ENCODE data around the gene MEA1. TPM values are rescaled to one million over a fixed set of nuclear protein-coding genes. Genes with fewer than 3 reads are reported as not detected.

The MEA1 gene
- total RNA-seq, 6 experiments from 2014 or later = 114 to 132 (median 118) TPM

GRCh38 chr6:43029120-43029519 lies 15.4 kb upstream of the MEA1 start:
- H3K4me1 Mint-ChIP-seq (ENCODE audit: low read depth) = peaks cover 6% of the 10 kb centered on the region
- H3K27ac Mint-ChIP-seq = no peak overlapping the region
- no peak for DNase-seq
- no peak for TF ChIP-seq CTCF (IDR thresholded peaks at IDR 0.05)
- no peak overlapping the region for H3K4me3 Mint-ChIP-seq
- peaks cover 34% of the 10 kb centered on the region for H3K36me3 Mint-ChIP-seq (ENCODE audit: low read depth)
- 0 out of 2 replicates have a peak, but pooled peaks cover 2% of the 10 kb centered on the region for H3K27me3 Mint-ChIP-seq (ENCODE audit: insufficient read depth)
- H3K9me3 Mint-ChIP-seq = no peaks in the 10 kb centered on the region

DNA sequence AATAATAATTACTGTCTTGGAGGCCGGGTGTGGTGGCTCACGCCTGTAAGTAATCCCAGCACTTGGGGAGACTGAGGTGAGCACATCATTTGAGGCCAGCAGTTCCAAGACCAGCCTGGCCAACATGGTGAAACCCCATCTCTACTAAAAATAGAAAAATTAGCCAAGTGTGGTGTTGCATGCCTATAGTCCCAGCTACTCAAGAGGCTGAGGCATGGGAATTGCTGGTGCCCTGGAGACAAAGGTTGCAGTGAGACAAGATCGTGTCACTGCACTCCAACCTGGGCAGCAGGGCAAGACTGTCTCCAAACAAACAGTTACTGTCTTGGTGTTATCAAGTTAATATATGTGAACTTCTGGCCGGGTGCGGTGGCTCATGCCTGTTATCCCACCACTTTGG lies 12.6 kb upstream of the MEA1 start:
- Mint-ChIP-seq H3K9me3 (no peaks in the 10 kb centered on the region), H3K27ac (no peak overlapping the region), H3K4me3 (no peak overlapping the region), H3K27me3 (ENCODE audit: insufficient read depth) (no peaks in the 10 kb centered on the region; the same call in 1 of the 2 replicates), H3K4me1 (ENCODE audit: low read depth) (peaks cover 10% of the 10 kb centered on the region), H3K36me3 (ENCODE audit: low read depth) (peaks cover 27% of the 10 kb centered on the region)
- DNase-seq = no peak
- no peak for TF ChIP-seq CTCF (IDR thresholded peaks at IDR 0.05)

- no peak for TF ChIP-seq CTCF (IDR thresholded peaks at IDR 0.05)
- H3K4me1 Mint-ChIP-seq (ENCODE audit: low read depth) = peaks cover 22% of the 10 kb centered on the region
- DNase-seq = no peak
- no peaks in the 10 kb centered on the region; the same call in 1 of the 2 replicates for H3K27me3 Mint-ChIP-seq (ENCODE audit: insufficient read depth)
- H3K27ac Mint-ChIP-seq = peak overlapping the region; percentile 42
- peak overlapping the region; percentile 27 for H3K4me3 Mint-ChIP-seq
- peaks cover 27% of the 10 kb centered on the region for H3K36me3 Mint-ChIP-seq (ENCODE audit: low read depth)
- no peaks in the 10 kb centered on the region for H3K9me3 Mint-ChIP-seq
Measured at GRCh38 chr6:43024436-43024835, 10.7 kb upstream of the MEA1 start.

DNA sequence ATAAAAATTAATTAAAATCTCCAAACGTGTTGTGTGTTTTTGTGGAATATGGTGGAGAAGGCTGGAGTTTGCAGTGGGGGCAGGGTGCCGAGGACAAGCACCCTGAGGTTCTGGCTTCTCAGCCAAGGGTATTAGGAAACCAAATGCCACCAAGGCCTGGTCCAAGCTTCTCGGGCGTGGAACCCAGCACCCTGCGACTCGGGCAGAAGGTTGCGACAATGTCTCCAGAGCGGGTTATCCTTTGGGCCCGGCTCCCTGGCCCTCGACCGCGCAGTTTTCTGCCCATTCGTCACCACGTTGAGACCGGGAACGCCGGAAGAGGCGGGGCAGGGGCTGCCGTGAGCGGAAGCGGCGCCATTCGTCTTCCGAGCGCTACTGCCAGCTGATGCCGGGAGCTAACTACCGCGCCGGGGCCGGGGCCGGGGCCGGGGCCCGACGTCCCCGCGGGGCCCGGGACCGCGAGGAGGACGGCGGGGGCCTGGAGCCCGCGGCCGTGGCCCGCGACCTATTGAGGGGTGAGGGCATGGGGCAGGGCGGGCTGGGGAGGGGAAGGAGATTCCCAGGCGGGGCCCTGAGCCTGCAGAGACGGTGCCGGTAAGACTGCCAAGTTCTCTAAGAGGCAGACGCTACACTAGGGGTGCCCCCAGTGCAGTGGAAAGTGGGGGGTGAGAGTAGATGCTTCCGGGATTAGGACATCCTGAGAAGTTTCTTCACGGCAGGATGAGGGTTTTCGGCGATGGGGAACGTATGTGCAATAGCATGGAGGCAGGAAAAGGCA lies 7.7 kb upstream of the MEA1 start, which contains the start of gene RRP36:
Gene RRP36 (plus strand): TSS at position 354 of the 778 bp plus-strand sequence. CDS start 32 bp downstream, at position 386.
- Mint-ChIP-seq H3K27ac (peak within 1 kb of the TSS; percentile 94), H3K36me3 (ENCODE audit: low read depth) (peaks cover 30% of the 10 kb centered on the region)

GRCh38 chr6:43020847-43021246 lies 7.1 kb upstream of the MEA1 start:
- Mint-ChIP-seq H3K36me3 (ENCODE audit: low read depth) (peaks cover 29% of the 10 kb centered on the region), H3K27me3 (ENCODE audit: insufficient read depth) (no peaks in the 10 kb centered on the region; the same call in none of the 2 replicates), H3K27ac (peak overlapping the region; percentile 66), H3K4me1 (ENCODE audit: low read depth) (peaks cover 39% of the 10 kb centered on the region), H3K9me3 (no peaks in the 10 kb centered on the region), H3K4me3 (peak overlapping the region; percentile 100)
- no peak for DNase-seq
- no peak for TF ChIP-seq CTCF (IDR thresholded peaks at IDR 0.05)

More for the DNA sequence above, 7.7 kb upstream of the MEA1 start, which contains the start of gene RRP36:
- peaks cover 33% of the 10 kb centered on the region for H3K4me1 Mint-ChIP-seq (ENCODE audit: low read depth)
- peak; percentile 66 for DNase-seq
- H3K4me3 Mint-ChIP-seq = peak within 1 kb of the TSS; percentile 100
- no peaks in the 10 kb centered on the region for H3K9me3 Mint-ChIP-seq
- H3K27me3 Mint-ChIP-seq (ENCODE audit: insufficient read depth) = no peaks in the 10 kb centered on the region; the same call in 1 of the 2 replicates
- no peak for TF ChIP-seq CTCF (IDR thresholded peaks at IDR 0.05)
